ENCODE data around the gene GPSM1.

DNA sequence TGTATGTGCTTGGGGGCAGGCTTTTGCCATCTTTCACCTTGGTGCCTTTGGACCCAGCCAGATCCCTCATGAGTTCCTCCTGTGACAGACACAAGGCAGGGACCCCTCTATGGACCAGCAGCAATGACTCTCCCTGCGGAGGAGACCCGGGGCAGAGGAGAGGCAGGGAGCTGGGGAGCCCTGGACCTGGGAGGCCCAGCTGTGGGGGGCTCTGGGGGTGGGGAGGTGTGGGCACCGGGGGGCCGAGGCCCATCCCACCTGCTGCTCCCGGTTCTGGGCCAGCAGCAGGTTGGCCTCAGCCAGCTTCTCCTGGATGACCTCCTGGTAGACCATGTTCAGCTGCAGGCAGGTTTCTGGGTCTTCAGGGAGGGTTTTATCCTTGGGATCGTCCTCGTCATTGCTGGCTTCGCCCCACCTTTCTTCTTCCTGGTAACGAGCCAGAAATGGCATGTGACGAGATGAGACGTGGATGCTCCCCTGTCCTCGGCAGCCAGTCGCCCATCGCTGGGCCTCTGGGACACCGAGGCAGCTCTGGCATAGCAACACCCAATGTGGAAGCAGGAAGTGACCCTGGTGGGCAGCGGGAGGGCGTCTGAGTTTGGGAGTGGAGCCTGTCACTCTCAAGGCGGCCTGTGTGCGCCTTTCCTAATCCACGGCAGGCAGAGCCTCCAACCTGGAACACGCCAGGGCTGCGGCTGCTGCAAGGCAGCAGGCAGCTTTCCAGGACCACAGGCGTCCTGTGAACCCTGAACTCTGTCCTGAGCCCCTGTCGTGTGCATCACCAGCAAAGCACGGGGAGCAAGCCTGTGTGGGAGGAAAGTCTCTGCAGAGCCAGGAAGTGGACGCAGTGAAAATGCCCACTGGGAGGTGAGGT, 68.2 kb downstream of the GPSM1 start:
- TF ChIP-seq, protein P1, sequence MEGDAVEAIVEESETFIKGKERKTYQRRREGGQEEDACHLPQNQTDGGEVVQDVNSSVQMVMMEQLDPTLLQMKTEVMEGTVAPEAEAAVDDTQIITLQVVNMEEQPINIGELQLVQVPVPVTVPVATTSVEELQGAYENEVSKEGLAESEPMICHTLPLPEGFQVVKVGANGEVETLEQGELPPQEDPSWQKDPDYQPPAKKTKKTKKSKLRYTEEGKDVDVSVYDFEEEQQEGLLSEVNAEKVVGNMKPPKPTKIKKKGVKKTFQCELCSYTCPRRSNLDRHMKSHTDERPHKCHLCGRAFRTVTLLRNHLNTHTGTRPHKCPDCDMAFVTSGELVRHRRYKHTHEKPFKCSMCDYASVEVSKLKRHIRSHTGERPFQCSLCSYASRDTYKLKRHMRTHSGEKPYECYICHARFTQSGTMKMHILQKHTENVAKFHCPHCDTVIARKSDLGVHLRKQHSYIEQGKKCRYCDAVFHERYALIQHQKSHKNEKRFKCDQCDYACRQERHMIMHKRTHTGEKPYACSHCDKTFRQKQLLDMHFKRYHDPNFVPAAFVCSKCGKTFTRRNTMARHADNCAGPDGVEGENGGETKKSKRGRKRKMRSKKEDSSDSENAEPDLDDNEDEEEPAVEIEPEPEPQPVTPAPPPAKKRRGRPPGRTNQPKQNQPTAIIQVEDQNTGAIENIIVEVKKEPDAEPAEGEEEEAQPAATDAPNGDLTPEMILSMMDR (IDR thresholded peaks at IDR 0.05): no peak
- TF ChIP-seq POLR2AphosphoS5 (IDR thresholded peaks at IDR 0.05): no peak
